ENCODE results near the gene NIPAL3.

- TF ChIP-seq CTCF (optimal IDR thresholded peaks at IDR 0.05 in 1 of 3, IDR thresholded peaks at IDR 0.05 in 1 of 3, conservative IDR thresholded peaks at IDR 0.05 in 1 of 3; ENCODE audit: extremely low read depth in 1 of 3, insufficient read depth in 2 of 3, low read length in 3 of 3): no peak
- TF ChIP-seq EZH2 (IDR thresholded peaks at IDR 0.05; ENCODE audit: low read length): no peak
Measured at GRCh38 chr1:24457866-24458265, 42.3 kb downstream of the NIPAL3 start.

Measured in keratinocyte (primary cell).